AG10803 (cell line): ENCODE measurements around the gene CATSPERE.
"Not testable (repeated sequence)": the region's sequence is repeated elsewhere in the genome, so short reads cannot be mapped to it uniquely, and the experiment has no call there.

ENCODE experiments used
- DNase-seq: peaks from one replicate; pipeline ENCODE4 v3.0.0; 2010; ENCODE audit warnings: low read depth
- H3K4me3 ChIP-seq: 2 replicates; pipeline ENCODE4 v1.5.1; 2011; ENCODE audit warnings: mild to moderate bottlenecking, low read length, control low read depth
- CTCF ChIP-seq: conservative IDR thresholded peaks from 2 replicates; pipeline ENCODE4 v1.5.1; 2011; ENCODE audit warnings: mild to moderate bottlenecking, low read length, control low read depth, inconsistent platforms

Gene CATSPERE

DNA sequence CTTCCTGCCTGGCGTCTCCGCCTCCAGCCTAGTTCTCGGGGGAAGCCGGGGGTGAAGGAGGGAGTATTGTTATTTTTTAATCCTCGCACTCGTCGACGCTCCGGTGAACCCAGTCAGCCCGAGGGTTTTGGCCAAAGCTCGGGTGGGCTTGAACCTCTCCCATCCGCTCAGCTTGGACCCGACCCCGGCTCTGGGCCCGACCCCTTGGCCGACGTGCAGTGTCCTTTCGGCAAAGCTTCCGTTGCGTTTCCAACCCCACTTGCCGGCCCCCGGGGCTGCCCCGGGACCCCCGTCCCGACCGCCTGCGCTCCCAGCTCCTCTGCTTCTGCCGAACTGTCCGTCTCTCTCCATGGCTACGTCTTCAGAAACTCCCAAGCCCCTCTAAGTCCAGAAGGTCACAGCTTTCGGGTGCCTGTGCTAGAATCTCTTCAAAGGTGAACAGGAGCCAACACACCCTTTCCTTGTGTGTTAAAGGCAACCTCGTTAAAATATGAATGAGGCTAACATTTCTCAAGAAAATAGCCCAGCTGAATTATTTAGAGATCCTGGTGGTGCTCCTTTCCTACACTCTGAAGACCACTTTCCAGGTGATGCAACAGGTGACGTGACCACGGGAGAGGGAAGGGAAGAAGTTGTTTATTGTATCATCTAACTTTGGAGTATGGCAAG lies 192.5 kb downstream of the CATSPERE start:
- DNase-seq = peak; percentile 28
- H3K4me3 ChIP-seq = peak overlapping the region; percentile 86
- TF ChIP-seq CTCF = no peak

DNA sequence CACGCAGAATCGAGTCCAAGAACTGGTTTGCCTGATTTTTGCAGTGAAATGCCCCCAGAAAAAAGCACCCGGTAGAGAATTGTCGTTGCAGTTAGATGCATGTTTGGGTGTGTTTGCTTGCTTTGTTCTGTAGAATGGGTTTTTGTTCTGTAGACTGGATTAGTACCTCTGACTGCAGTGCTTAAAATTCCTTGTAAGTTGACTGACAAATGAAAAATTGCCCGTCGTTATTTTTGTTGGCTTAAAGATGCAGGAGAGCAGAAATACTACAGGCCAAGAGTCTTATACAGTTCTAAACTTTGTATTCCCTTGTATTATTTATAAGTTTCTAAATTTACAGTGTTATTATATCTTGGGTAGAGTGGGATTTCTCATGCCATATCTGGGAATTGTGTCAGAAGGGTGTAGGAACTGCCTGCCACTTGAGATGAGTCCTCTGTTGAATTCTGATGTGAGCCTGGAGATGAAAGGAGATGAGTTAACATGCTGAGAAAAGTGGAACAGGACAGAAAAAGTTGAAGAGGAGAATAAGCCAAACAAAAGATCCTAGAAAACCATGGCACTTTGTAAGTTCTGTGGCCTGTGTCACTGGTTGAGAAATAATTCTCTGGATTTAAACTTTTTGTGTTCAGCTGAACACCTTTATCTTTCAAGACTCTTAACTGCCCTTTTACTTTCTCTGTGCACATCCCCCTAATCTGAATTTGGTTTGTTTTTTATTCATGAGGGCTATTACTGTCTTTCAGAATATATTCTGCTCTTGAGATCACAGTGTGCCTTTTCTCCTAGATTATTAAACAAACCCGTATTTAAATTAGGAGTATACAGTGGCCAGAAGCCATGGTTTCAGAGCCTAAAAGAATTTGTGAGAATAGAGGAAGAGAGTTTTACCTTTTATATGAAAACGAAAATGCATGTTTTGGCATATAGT lies 193.3 kb downstream of the CATSPERE start:
- DNase-seq = no peak
- peak overlapping the region; percentile 86 for H3K4me3 ChIP-seq
- TF ChIP-seq CTCF = no peak

DNA sequence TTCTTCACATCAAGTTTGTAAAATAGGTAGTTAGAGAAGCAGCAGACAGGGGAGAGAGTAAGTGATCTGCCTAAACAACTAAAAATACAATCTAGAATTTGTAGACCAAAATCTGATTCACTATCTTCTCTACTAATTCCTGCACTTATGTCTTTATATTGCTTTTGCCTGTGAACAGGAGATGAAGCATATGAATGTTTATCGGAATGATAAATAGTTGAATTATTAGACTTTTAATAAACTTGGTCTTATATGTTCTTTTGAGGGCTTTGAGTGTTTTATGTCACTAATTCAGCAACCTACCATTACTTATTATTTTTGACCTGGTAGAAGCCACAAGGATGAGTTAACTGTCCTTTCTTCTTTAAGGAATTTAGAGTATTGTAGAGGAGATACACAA lies 194.1 kb downstream of the CATSPERE start:
- DNase-seq = no peak
- H3K4me3 ChIP-seq = no peak overlapping the region
- TF ChIP-seq CTCF = no peak

DNA sequence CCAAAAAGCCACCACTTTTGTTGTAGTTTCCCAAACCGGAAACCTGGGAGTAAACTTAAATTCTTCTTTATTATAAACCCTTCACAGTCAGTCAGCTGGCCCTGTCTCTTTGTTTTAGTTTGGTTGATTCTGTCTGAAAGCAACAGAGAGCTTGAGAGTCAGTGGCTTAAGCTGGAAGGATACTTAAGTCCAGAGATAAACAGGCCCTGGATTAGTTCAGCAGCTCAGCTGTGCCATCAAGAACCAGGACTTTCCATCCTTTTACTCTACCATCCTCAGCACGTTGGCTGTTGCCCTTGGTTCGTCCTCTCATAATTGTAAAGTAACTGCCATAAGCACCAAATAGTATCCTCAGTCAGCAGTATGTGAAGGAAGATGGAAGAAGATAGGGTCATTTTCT lies 196.3 kb downstream of the CATSPERE start:
- DNase-seq = no peak
- H3K4me3 ChIP-seq = no peak overlapping the region
- TF ChIP-seq CTCF = no peak

GRCh38 chr1:244659694-244660093 lies 198.6 kb downstream of the CATSPERE start:
- no peak overlapping the region for H3K4me3 ChIP-seq
- no peak for DNase-seq
- TF ChIP-seq CTCF = no peak

DNA sequence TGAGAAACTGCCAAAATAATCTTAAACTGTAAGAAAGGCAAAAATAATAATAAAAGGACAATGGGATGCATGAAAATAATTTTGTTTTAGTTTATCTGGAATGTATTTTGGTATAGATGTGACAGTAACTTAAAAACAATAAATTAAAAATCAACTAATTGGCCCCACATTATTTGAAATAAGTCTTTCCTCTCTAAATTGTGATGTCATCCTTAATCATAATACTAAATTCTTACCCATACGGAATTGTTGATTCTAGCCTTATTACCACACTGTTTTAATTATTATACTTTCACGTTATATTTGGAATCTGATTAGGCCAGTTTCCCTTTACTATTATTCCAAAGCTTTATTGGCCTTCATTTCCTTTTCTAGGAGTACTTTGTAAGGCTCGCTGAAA lies 199.5 kb downstream of the CATSPERE start:
- no peak for TF ChIP-seq CTCF
- DNase-seq = no peak
- no peak overlapping the region for H3K4me3 ChIP-seq

GRCh38 chr1:244661569-244662312 lies 200.7 kb downstream of the CATSPERE start:
- DNase-seq, H3K4me3 ChIP-seq: not testable (repeated sequence)
